ENCODE measurements around the gene TBC1D2B. TPM values are rescaled to one million over a fixed set of nuclear protein-coding genes. Genes with fewer than 3 reads are reported as not detected.
A peak's percentile ranks its signal among the peaks of the same experiment; 100 is the strongest.

The TBC1D2B gene
- total RNA-seq, 1 experiment from 2014 or later = 17.6 TPM

DNA sequence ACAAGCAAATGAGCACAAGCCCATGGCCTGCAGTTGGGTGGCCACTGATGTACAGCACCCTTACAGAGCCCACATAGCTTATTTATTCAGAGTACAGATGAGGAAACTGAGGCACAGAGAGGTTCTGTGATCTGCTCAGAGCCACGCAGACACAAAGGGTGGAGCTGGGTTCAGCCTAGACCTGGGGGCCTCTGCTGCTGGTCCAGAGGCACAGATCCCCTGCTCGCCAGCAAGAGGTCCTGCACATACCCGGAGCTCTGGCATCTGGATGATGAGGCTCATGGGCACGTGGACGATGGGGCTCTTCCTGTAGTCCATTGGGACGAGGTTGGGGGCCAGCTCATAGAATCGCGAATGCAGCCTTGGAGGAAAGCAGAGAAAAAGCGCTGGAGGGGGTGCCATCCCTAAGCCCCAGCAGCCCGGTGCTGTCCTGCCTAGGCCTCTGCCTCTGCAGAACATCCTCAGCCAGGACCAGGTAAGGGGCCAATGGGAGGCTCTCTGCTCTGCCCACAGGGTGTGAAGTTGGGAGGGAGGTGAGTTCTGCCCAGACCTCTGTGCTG, 33.5 kb upstream of the TBC1D2B start:
- Histone ChIP-seq H4K20me1 (ENCODE audit: control insufficient read depth, insufficient read depth, insufficient read length) (no peaks in the 10 kb centered on the region), H3K4me1 (ENCODE audit: insufficient read depth, low read length) (no peaks in the 10 kb centered on the region; the same call in 1 of the 2 replicates), H3K23ac (ENCODE audit: insufficient read length, low read depth, low read length) (no peak overlapping the region), H3K9ac (ENCODE audit: extremely low read depth, insufficient read length, low read length) (no peak overlapping the region), H2BK5ac (ENCODE audit: insufficient read length, low read length) (no peak overlapping the region), H3K23me2 (ENCODE audit: insufficient read length, low read depth, low read length, poor library complexity, severe bottlenecking) (no peaks in the 10 kb centered on the region), H3K27me3 (ENCODE audit: insufficient read depth, low read length) (no peaks in the 10 kb centered on the region), H3K27ac (ENCODE audit: insufficient read length, low read depth, low read length) (no peak overlapping the region), H3K4ac (ENCODE audit: low read depth, low read length) (no peak overlapping the region), H2BK20ac (ENCODE audit: low read depth, low read length, poor library complexity, severe bottlenecking) (no peak overlapping the region), H3K79me2 (ENCODE audit: insufficient read depth, low read length) (no peaks in the 10 kb centered on the region), H4K5ac (ENCODE audit: insufficient read length, low read depth, low read length) (no peak overlapping the region), H3T11ph (ENCODE audit: low read length) (no peak overlapping the region), H3K14ac (ENCODE audit: insufficient read depth, low read length) (no peak overlapping the region), H2AK5ac (ENCODE audit: insufficient read length, low read length) (no peak overlapping the region), H2AFZ (ENCODE audit: low read length) (no peak overlapping the region), H3K56ac (ENCODE audit: insufficient read length, low read depth, low read length) (no peak overlapping the region), H4K91ac (ENCODE audit: insufficient read length, low read depth, low read length) (no peak overlapping the region), H3K18ac (ENCODE audit: insufficient read length, low read depth, low read length) (no peak overlapping the region), H4K8ac (replicated peaks; ENCODE audit: insufficient read length, low read depth, low read length) (no peak overlapping the region), H3K9me3 (ENCODE audit: control insufficient read depth, low read depth, low read length) (no peaks in the 10 kb centered on the region), H2BK15ac (ENCODE audit: low read depth, low read length) (no peak overlapping the region), H3K79me1 (ENCODE audit: insufficient read depth, low read depth, low read length, poor library complexity, severe bottlenecking) (no peaks in the 10 kb centered on the region), H3K4me2 (ENCODE audit: insufficient read depth, insufficient read length, low read length) (no peak overlapping the region), H2BK120ac (ENCODE audit: low read depth, low read length, poor library complexity, severe bottlenecking) (no peak overlapping the region), H2BK12ac (ENCODE audit: insufficient read length, low read depth, low read length) (no peak overlapping the region)
- no peaks in the 10 kb centered on the region for H3K27me3 Mint-ChIP-seq (ENCODE audit: low read depth)
- no peak for DNase-seq
- H3K27ac Mint-ChIP-seq = peak overlapping the region in 1 of 3 experiments; percentile 74; a peak in 2 of 7 replicates
- H3K9me3 Mint-ChIP-seq = no peaks in the 10 kb centered on the region
- peaks cover 3 to 11% of the 10 kb centered on the region in 2 experiments; a peak in 2 of 4 replicates for H3K4me1 Mint-ChIP-seq
- no peak overlapping the region for H3K4me3 Mint-ChIP-seq
- no CpG with 5 or more reads among the region's 10 CpGs for WGBS (ENCODE audit: extremely low coverage, insufficient read length, low lambda C conversion rate)
- H3K36me3 Mint-ChIP-seq (ENCODE audit: insufficient read depth in 1 of 3, low read depth in 3 of 3) = peaks cover 0 to 6% (median under 1%) of the 10 kb centered on the region in 3 experiments; a peak in 4 of 7 replicates
- TF ChIP-seq, protein P1, sequence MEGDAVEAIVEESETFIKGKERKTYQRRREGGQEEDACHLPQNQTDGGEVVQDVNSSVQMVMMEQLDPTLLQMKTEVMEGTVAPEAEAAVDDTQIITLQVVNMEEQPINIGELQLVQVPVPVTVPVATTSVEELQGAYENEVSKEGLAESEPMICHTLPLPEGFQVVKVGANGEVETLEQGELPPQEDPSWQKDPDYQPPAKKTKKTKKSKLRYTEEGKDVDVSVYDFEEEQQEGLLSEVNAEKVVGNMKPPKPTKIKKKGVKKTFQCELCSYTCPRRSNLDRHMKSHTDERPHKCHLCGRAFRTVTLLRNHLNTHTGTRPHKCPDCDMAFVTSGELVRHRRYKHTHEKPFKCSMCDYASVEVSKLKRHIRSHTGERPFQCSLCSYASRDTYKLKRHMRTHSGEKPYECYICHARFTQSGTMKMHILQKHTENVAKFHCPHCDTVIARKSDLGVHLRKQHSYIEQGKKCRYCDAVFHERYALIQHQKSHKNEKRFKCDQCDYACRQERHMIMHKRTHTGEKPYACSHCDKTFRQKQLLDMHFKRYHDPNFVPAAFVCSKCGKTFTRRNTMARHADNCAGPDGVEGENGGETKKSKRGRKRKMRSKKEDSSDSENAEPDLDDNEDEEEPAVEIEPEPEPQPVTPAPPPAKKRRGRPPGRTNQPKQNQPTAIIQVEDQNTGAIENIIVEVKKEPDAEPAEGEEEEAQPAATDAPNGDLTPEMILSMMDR (conservative IDR thresholded peaks at IDR 0.05) = no peak

Data from H9 (cell line).